Transverse colon (tissue), 4 donors: ENCODE data around the gene KRAS.

ENCODE experiments used
- EP300 ChIP-seq: sonication (generic); formaldehyde crosslinking; IDR thresholded peaks from one replicate; pipeline ENCODE4 v1.6.1; 2017; ENCODE audit warnings: antibody characterized with exemption, low read depth
- POLR2AphosphoS5 ChIP-seq, 3 donors: sonication (generic); formaldehyde crosslinking; IDR thresholded peaks; one replicate each; pipeline ENCODE4 v1.6.1; 2016; ENCODE audit warnings: antibody characterized with exemption in 3 of 3
- TF ChIP-seq, protein P1 (sequence below), 5 experiments: fragments of 200-600 bp in 3 of 5; fragments of 450-650 bp in 2 of 5; sonication (generic) in 3 of 5; IDR thresholded peaks; 1 replicate in 2 of 5; 2 replicates in 3 of 5; pipeline ENCODE4 v1.5.1; 2016 to 2017; ENCODE audit warnings: antibody characterized with exemption in 5 of 5, inconsistent platforms in 3 of 5, mild to moderate bottlenecking in 2 of 5, moderate library complexity in 1 of 5

DNA sequence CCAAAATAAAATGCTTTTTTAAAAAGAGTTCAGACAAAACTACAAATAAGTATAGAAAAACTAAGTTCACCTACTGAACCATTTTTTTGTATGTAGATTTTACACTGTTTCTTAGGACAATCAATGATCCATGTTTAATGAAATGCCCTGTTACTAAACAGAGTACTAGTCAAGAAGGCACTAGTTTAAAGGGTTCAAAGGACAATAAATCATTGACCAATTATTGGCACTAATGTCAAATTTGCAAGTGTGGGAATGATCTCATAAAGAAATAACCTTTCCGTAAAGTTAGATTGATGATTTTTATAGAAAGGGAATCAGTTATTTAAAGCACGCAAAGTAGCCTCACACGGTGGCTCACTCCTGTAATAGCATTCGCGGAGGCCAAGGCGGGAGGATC is 59.9 kb downstream of the KRAS start:
- no peak for TF ChIP-seq EP300
- TF ChIP-seq, protein P1, sequence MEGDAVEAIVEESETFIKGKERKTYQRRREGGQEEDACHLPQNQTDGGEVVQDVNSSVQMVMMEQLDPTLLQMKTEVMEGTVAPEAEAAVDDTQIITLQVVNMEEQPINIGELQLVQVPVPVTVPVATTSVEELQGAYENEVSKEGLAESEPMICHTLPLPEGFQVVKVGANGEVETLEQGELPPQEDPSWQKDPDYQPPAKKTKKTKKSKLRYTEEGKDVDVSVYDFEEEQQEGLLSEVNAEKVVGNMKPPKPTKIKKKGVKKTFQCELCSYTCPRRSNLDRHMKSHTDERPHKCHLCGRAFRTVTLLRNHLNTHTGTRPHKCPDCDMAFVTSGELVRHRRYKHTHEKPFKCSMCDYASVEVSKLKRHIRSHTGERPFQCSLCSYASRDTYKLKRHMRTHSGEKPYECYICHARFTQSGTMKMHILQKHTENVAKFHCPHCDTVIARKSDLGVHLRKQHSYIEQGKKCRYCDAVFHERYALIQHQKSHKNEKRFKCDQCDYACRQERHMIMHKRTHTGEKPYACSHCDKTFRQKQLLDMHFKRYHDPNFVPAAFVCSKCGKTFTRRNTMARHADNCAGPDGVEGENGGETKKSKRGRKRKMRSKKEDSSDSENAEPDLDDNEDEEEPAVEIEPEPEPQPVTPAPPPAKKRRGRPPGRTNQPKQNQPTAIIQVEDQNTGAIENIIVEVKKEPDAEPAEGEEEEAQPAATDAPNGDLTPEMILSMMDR (IDR thresholded peaks at IDR 0.05) = no peak
- no peak for TF ChIP-seq POLR2AphosphoS5 (IDR thresholded peaks at IDR 0.05)
